ENCODE measurements around the gene GATAD2B. TPM values are rescaled to one million over a fixed set of nuclear protein-coding genes. Genes with fewer than 3 reads are reported as not detected.

GATAD2B gene
- total and polyA plus RNA-seq, 2 of the 4 experiments (the other 2 are of a cell fraction) = 3.8 to 6.2 TPM

DNA sequence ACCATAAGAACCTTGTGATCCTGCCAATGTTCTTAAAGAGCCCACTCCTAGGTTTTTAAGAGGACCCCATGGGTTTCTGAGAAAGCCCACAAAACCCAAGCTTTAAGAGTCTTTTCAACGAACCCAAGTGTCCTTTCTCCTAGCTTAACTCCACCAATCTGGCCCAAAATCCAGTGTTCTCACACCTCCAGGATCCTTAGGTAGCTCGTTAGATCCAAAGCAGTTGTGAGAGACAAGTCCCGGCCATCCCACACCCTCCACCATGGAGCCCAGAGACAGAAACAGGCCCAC, 22.0 kb upstream of the GATAD2B start:
- H4K91ac ChIP-seq (ENCODE audit: insufficient read depth, low read depth, low read length) = no peak overlapping the region
- H2BK15ac ChIP-seq (ENCODE audit: low read depth, low read length) = peak overlapping the region; percentile 21; the same call in 1 of the 3 replicates
- no peak overlapping the region for H2BK5ac ChIP-seq (ENCODE audit: low read depth, low read length, poor library complexity, severe bottlenecking)
- peak overlapping the region; percentile 99 for H2AK9ac ChIP-seq (replicated peaks; ENCODE audit: low read depth, low read length, poor library complexity)
- peaks cover 11% of the 10 kb centered on the region for H4K20me1 ChIP-seq (ENCODE audit: insufficient read depth, low read length)
- H4K5ac ChIP-seq (ENCODE audit: low read depth, low read length) = no peak overlapping the region
- H3K27me3 ChIP-seq (ENCODE audit: control insufficient read depth, insufficient read depth, low read length) = no peaks in the 10 kb centered on the region
- 0 out of 2 replicates have a peak overlapping the region, but pooled peaks have one; percentile 13 for H2BK120ac ChIP-seq (ENCODE audit: low read depth, low read length)
- H3K27ac ChIP-seq (ENCODE audit: insufficient read depth, low read length) = no peak overlapping the region
- H4K8ac ChIP-seq (ENCODE audit: low read depth in 2 of 2, low read length in 2 of 2) = peak overlapping the region in 1 of 2 experiments; percentile 21; a peak in 2 of 4 replicates
- H2AFZ ChIP-seq (replicated peaks; ENCODE audit: low read length, poor library complexity) = no peak overlapping the region
- ChIA-PET CTCF (no interaction called here), POLR2A (ENCODE audit: unreplicated experiment) (interaction anchor here (0.6 kb wide), 1 partner anchor 499 kb away, joined by 3 read pairs; no protein-coding TSS in a partner anchor)
- H3K9ac ChIP-seq (ENCODE audit: low read depth, low read length) = peak overlapping the region; percentile 98; the same call in 1 of the 2 replicates
- peaks cover 9% of the 10 kb centered on the region for H3K4me1 ChIP-seq (ENCODE audit: control insufficient read depth, insufficient read depth, low read length)
- H3K4me2 ChIP-seq (ENCODE audit: low read depth, low read length) = peak overlapping the region; percentile 100; the same call in 1 of the 2 replicates
- intact Hi-C loops (cut with micrococcal nuclease) = no loop called here
- 100% methylated on average over 1 of the region's 3 CpGs; no CpG with 5 or more reads in 1 of the 2 experiments for WGBS, 2 experiments (ENCODE audit: extremely low coverage in 2 of 2, insufficient read length in 1 of 2)
- no TSS peak for BruUV-seq (replicated peaks)
- H3K36me3 ChIP-seq (ENCODE audit: control insufficient read depth, insufficient read depth, low read length) = peaks cover 44% of the 10 kb centered on the region
- H3K23ac ChIP-seq (ENCODE audit: low read depth, low read length) = 0 out of 2 replicates have a peak overlapping the region, but pooled peaks have one; percentile 43
- no peak for ATAC-seq (ENCODE audit: low read depth)
- TF ChIP-seq NFE2L2 (IDR thresholded peaks at IDR 0.05; ENCODE audit: low read depth, low read length) (no peak), RCOR1 (IDR thresholded peaks at IDR 0.05; ENCODE audit: insufficient replicate concordance, low read length) (no peak), BHLHE40 (IDR thresholded peaks at IDR 0.05; ENCODE audit: low read depth, low read length) (no peak), RAD21 (IDR thresholded peaks at IDR 0.05; ENCODE audit: low read length) (no peak), CEBPB (IDR thresholded peaks at IDR 0.05; ENCODE audit: low read depth, low read length) (no peak), CHD1 (IDR thresholded peaks at IDR 0.05; ENCODE audit: low read depth, low read length) (no peak), MAZ (IDR thresholded peaks at IDR 0.05; ENCODE audit: borderline replicate concordance, low read depth, low read length) (no peak), FOS (IDR thresholded peaks at IDR 0.05; ENCODE audit: low read depth, low read length) (no peak), RFX5 (IDR thresholded peaks at IDR 0.05; ENCODE audit: low read depth, low read length) (no peak), SMC3 (IDR thresholded peaks at IDR 0.05; ENCODE audit: low read depth, low read length) (no peak), MXI1 (IDR thresholded peaks at IDR 0.05; ENCODE audit: borderline replicate concordance, low read depth, low read length) (no peak)
- TF ChIP-seq, protein P1, sequence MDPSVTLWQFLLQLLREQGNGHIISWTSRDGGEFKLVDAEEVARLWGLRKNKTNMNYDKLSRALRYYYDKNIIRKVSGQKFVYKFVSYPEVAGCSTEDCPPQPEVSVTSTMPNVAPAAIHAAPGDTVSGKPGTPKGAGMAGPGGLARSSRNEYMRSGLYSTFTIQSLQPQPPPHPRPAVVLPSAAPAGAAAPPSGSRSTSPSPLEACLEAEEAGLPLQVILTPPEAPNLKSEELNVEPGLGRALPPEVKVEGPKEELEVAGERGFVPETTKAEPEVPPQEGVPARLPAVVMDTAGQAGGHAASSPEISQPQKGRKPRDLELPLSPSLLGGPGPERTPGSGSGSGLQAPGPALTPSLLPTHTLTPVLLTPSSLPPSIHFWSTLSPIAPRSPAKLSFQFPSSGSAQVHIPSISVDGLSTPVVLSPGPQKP (IDR thresholded peaks at IDR 0.05; ENCODE audit: borderline replicate concordance, low read depth, low read length) = no peak
- no peak overlapping the region for H3K18ac ChIP-seq (ENCODE audit: low read depth, low read length)
- peak overlapping the region; percentile 48 for H3K14ac ChIP-seq (replicated peaks; ENCODE audit: low read depth, low read length)
- peaks cover 15 to 56% of the 10 kb centered on the region in 2 experiments for H3K79me1 ChIP-seq (ENCODE audit: low read depth in 1 of 2, low read length in 2 of 2)
- H3K4me3 ChIP-seq (ENCODE audit: insufficient read depth, low read depth, low read length) = no peak overlapping the region
- H3K9me1 ChIP-seq (ENCODE audit: insufficient read depth, low read length) = peaks cover 18% of the 10 kb centered on the region; the same call in 1 of the 2 replicates
- no peak overlapping the region; the same call in 1 of the 2 replicates for H3K4ac ChIP-seq (ENCODE audit: low read depth, low read length)
- dilution Hi-C loops (cut with HindIII; ENCODE audit: low sequenced_read_pairs, unreplicated experiment) = no loop called here
- in situ Hi-C loops (cut with MboI; ENCODE audit: low sequenced_read_pairs) = loop anchor here (5.0 kb wide), 1 partner anchor 147 kb away; no protein-coding TSS in a partner anchor
- DNase-seq = no peak
- no peak overlapping the region for H2AK5ac ChIP-seq (ENCODE audit: low read depth, low read length)
- H2BK20ac ChIP-seq (ENCODE audit: low read depth, low read length) = no peak overlapping the region
- no peaks in the 10 kb centered on the region for H3K9me3 ChIP-seq (ENCODE audit: control insufficient read depth, insufficient read depth, low read length)
- no peak overlapping the region for H3K56ac ChIP-seq (ENCODE audit: extremely low read depth, insufficient read depth, low read length)
